Left colon (tissue), 2 donors: ENCODE results near the gene S1PR3. TPM values are rescaled to one million over a fixed set of nuclear protein-coding genes. Genes with fewer than 3 reads are reported as not detected.

Experiments
- ATAC-seq: fragments of 200-7000 bp; cut with Tn5 transposase; one replicate; pipeline ENCODE4 v1.9.1; 2020; ENCODE audit warnings: mild to moderate bottlenecking, moderate library complexity
- DNase-seq, 2 donors: peaks; one replicate each; pipeline ENCODE4 v3.0.0-alpha.2; 2020
- intact Hi-C, 2 donors: fragments of 100-400 bp; cut with DNase I in 1 of 2; cut with micrococcal nuclease in 1 of 2; formaldehyde crosslinking; loops; one replicate each; pipeline versions ENCODE4 v1.11.2 to v1.14.0; 2022; cut with DNase I, micrococcal nuclease
- total RNA-seq, 2 donors: library from RNA; stranded (reverse); fragmentation: NEBNext Ultra II Directional; extraction: Animal tissue kit (Norgen Biotek cat#: 25700); gene quantifications; one replicate each; pipeline ENCODE4 v1.2.1, GENCODE V29; 2021
- donor health status: DM: no; HTN: no; CAD: no.
- donor health status: DM: yes; HTN: yes; CAD: no.

The S1PR3 gene
- total RNA-seq, 2 donors from 2014 or later, result 1.7 to 3.2 TPM

GRCh38 chr9:89046832-89047231 is 55.6 kb downstream of the S1PR3 start:
- ATAC-seq, result no peak
- intact Hi-C loops, result no loop called here
- DNase-seq, result no peak

- no peak for DNase-seq
- intact Hi-C loops, result no loop called here
- no peak for ATAC-seq
These were observed 56.4 kb downstream of the S1PR3 start for GRCh38 chr9:89047667-89048066.

DNA sequence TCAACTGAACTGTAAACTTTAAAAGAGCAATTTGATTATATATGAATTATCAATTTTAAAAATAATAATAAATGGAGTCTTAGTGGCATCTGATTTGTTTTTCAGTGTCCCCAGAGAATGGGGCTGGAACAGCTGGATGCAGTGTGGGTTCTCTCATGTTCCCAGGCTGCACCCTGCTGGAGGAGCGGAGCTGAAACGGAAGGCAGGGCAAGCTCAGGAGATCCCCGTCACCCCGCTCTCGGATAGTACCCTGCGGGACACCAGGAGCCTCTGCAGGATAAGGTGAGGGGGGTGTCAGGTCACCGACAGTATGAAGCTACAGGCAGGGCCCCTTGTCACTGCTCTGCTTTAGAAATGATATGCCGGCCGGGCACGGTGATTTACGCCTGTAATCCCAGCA is 57.3 kb downstream of the S1PR3 start:
- ATAC-seq, result no peak
- intact Hi-C loops, result no loop called here

GRCh38 chr9:89049646-89050045 is 58.4 kb downstream of the S1PR3 start:
- ATAC-seq (no peak), DNase-seq (no peak)
- intact Hi-C loops, result no loop called here

More for the DNA sequence above, 57.3 kb downstream of the S1PR3 start:
- DNase-seq, result no peak

GRCh38 chr9:89051421-89052025 is 60.3 kb downstream of the S1PR3 start:
- DNase-seq (no peak), ATAC-seq (no peak)
- intact Hi-C loops, result no loop called here

DNA sequence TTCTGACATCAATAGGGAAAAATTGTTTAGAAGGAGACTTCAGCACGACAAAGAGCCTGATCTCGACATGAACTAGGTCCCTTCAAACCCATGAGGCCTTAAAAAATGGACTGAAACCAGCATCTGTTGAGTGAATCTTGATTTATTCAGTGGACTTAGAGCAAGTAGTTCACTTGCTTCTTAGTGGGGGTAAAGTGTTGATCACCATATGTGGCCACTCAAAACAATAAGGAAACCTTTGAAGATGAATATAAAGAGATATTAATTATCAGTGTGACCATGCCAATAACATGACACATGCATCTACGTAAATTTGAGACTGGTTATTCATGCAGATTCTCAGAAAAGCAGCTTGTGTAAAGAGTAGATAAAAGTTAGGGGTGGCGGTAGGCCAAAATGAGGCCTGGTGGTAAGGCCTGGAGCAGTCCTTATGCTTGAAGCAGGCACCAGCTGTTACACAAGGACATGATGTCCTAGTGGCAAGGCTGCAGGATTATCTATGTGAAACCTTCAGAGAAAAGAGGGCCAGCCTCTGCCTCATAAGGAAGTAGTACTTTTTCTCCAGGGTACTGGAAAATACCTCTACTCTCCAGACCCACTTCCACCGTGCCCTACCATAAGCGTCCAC is 61.3 kb downstream of the S1PR3 start:
- no peak for ATAC-seq
- intact Hi-C loops, result no loop called here

GRCh38 chr9:89053301-89053700 is 62.0 kb downstream of the S1PR3 start:
- ATAC-seq (no peak), DNase-seq (no peak)
- intact Hi-C loops, result no loop called here

More for the DNA sequence above, 61.3 kb downstream of the S1PR3 start:
- DNase-seq, result no peak

Other genes with a start within 250 kb of the S1PR3 start
- 1 to 10 TPM in 1 of 2 donors, under 1 TPM in 1; 0.27 to 1.6 TPM for gene SHC3, start 187.3 kb downstream of the S1PR3 start, total RNA-seq